Caco-2 (cell line): Measurements from ENCODE around the gene MSL3B.

Experiments used
- BruUV-seq: library from RNA; stranded (reverse); fragments of 400-500 nt; replicated peaks from 2 replicates; lab custom pipeline; 2021; lab: Mats Ljungman, UMichigan
- CTCF ChIA-PET: fragments of 300-600 bp; sonication (Branson Sonifier 250); formaldehyde crosslinking; loops from one replicate; lab custom pipeline; 2022; ENCODE audit warnings: antibody characterized with exemption; lab: Charles Lee
- POLR2A ChIA-PET: fragments of 300-600 bp; sonication (Branson Sonifier 250); formaldehyde crosslinking; loops from one replicate; lab custom pipeline; 2022; ENCODE audit warnings: antibody characterized with exemption; lab: Charles Lee
- DNase-seq, 2 experiments: peaks; one replicate each; pipeline versions ENCODE4 v3.0.0 to v3.0.0-alpha.2; 2020 to 2022
- H3K27me3 ChIP-seq: replicated peaks from 2 replicates; pipeline ENCODE4 v1.6.0; 2011; ENCODE audit warnings: low read length; ENCODE audit not compliant: control insufficient read depth, insufficient read depth
- H3K36me3 ChIP-seq: 2 replicates; pipeline ENCODE4 v1.5.1; 2011; ENCODE audit warnings: low read length; ENCODE audit not compliant: control insufficient read depth, insufficient read depth
- H3K4me1 ChIP-seq: fragments of 250-450 bp; sonication (Bioruptor Pico); 2 replicates; pipeline ENCODE4 v1.5.1; 2020; ENCODE audit warnings: mild to moderate bottlenecking
- H3K4me3 ChIP-seq: 2 replicates; pipeline ENCODE4 v1.5.1; 2011; ENCODE audit warnings: low read depth, mild to moderate bottlenecking, control low read depth, low read length
- H3K9me3 ChIP-seq: fragments of 250-450 bp; sonication (Bioruptor Pico); 2 replicates; pipeline ENCODE4 v1.5.1; 2020; ENCODE audit warnings: mild to moderate bottlenecking, moderate library complexity
- H3K27ac Mint-ChIP-seq: one replicate; pipeline ENCODE4 v1.8.0; 2022; ENCODE audit warnings: mixed read lengths; ENCODE audit not compliant: unreplicated experiment
- H3K27me3 Mint-ChIP-seq: one replicate; pipeline ENCODE4 v1.8.0; 2022; ENCODE audit warnings: mixed read lengths; ENCODE audit not compliant: insufficient read depth, unreplicated experiment
- H3K36me3 Mint-ChIP-seq: one replicate; pipeline ENCODE4 v1.8.0; 2022; ENCODE audit warnings: mild to moderate bottlenecking, mixed read lengths; ENCODE audit not compliant: insufficient read depth, unreplicated experiment
- H3K4me1 Mint-ChIP-seq: one replicate; pipeline ENCODE4 v1.8.0; 2022; ENCODE audit warnings: low read depth, mixed read lengths; ENCODE audit not compliant: unreplicated experiment
- H3K4me3 Mint-ChIP-seq: one replicate; pipeline ENCODE4 v1.8.0; 2022; ENCODE audit warnings: mild to moderate bottlenecking, moderate library complexity, mixed read lengths; ENCODE audit not compliant: unreplicated experiment
- H3K9me3 Mint-ChIP-seq: one replicate; pipeline ENCODE4 v1.8.0; 2022; ENCODE audit warnings: mixed read lengths; ENCODE audit not compliant: unreplicated experiment
- CTCF ChIP-seq, 2 experiments: fragments of 200-600 bp in 1 of 2; IDR thresholded peaks; 1 replicate in 1 of 2; 2 replicates in 1 of 2; pipeline versions ENCODE4 v1.5.1 to v1.8.0; 2011 to 2022; ENCODE audit warnings: antibody characterized with exemption in 1 of 2, control low read depth in 1 of 2, inconsistent platforms in 1 of 2, low read depth in 1 of 2, low read length in 1 of 2, mild to moderate bottlenecking in 1 of 2, moderate library complexity in 1 of 2; ENCODE audit not compliant: insufficient read depth in 1 of 2, severe bottlenecking in 1 of 2, unreplicated experiment in 1 of 2
- intact Hi-C: fragments of 100-400 bp; cut with micrococcal nuclease; formaldehyde crosslinking; loops from one replicate; pipeline ENCODE4 v1.10.0; 2022; ENCODE audit not compliant: unreplicated experiment

Gene MSL3B

GRCh38 chr2:233831861-233832260 is 36.3 kb downstream of the MSL3B start:
- no peak overlapping the region for H3K27ac Mint-ChIP-seq
- H3K36me3 ChIP-seq = no peaks in the 10 kb centered on the region
- no peaks in the 10 kb centered on the region for H3K27me3 Mint-ChIP-seq
- H3K4me3 Mint-ChIP-seq = no peak overlapping the region
- intact Hi-C loops = loop anchor here (5.0 kb wide), 1 partner anchor 350 kb away; no protein-coding TSS in a partner anchor
- H3K4me1 Mint-ChIP-seq = no peaks in the 10 kb centered on the region
- no peak for DNase-seq
- H3K4me1 ChIP-seq = no peaks in the 10 kb centered on the region
- H3K27me3 ChIP-seq = no peaks in the 10 kb centered on the region
- CTCF ChIA-PET = no interaction called here
- no peaks in the 10 kb centered on the region for H3K9me3 ChIP-seq
- TF ChIP-seq CTCF (IDR thresholded peaks at IDR 0.05; ENCODE audit: insufficient read depth in 1 of 2, low read depth in 1 of 2, low read length in 1 of 2, severe bottlenecking in 1 of 2, unreplicated experiment in 1 of 2) = no peak
- H3K9me3 Mint-ChIP-seq = no peaks in the 10 kb centered on the region
- POLR2A ChIA-PET = no interaction called here
- BruUV-seq = no TSS peak
- H3K36me3 Mint-ChIP-seq = peaks cover 32% of the 10 kb centered on the region
- no peak overlapping the region for H3K4me3 ChIP-seq

- Histone ChIP-seq H3K4me1 (no peaks in the 10 kb centered on the region), H3K4me3 (no peak overlapping the region), H3K36me3 (no peaks in the 10 kb centered on the region), H3K27me3 (no peaks in the 10 kb centered on the region), H3K9me3 (no peaks in the 10 kb centered on the region)
- H3K27ac Mint-ChIP-seq = no peak overlapping the region
- no peak overlapping the region for H3K4me3 Mint-ChIP-seq
- H3K27me3 Mint-ChIP-seq = no peaks in the 10 kb centered on the region
- peaks cover 25% of the 10 kb centered on the region for H3K36me3 Mint-ChIP-seq
- ChIA-PET POLR2A (no interaction called here), CTCF (no interaction called here)
- no peak for TF ChIP-seq CTCF (IDR thresholded peaks at IDR 0.05; ENCODE audit: insufficient read depth in 1 of 2, low read depth in 1 of 2, low read length in 1 of 2, severe bottlenecking in 1 of 2, unreplicated experiment in 1 of 2)
- intact Hi-C loops = loop anchor here (5.0 kb wide), 1 partner anchor 349 kb away; no protein-coding TSS in a partner anchor
- DNase-seq = no peak
- H3K9me3 Mint-ChIP-seq = no peaks in the 10 kb centered on the region
- no peaks in the 10 kb centered on the region for H3K4me1 Mint-ChIP-seq
- BruUV-seq = no TSS peak
Measured at GRCh38 chr2:233831011-233831721, 37.0 kb downstream of the MSL3B start.

GRCh38 chr2:233830111-233830802 is 37.9 kb downstream of the MSL3B start:
- DNase-seq = no peak
- no peaks in the 10 kb centered on the region for H3K4me1 ChIP-seq
- CTCF ChIA-PET = no interaction called here

More at GRCh38 chr2:233830111-233830802, 37.9 kb downstream of the MSL3B start:
- Mint-ChIP-seq H3K27ac (no peak overlapping the region), H3K9me3 (no peaks in the 10 kb centered on the region), H3K4me1 (no peaks in the 10 kb centered on the region), H3K27me3 (no peaks in the 10 kb centered on the region), H3K4me3 (no peak overlapping the region), H3K36me3 (peaks cover 16% of the 10 kb centered on the region)
- intact Hi-C loops = loop anchor here (5.0 kb wide), 1 partner anchor 348 kb away; no protein-coding TSS in a partner anchor
- no peak for TF ChIP-seq CTCF (IDR thresholded peaks at IDR 0.05; ENCODE audit: insufficient read depth in 1 of 2, low read depth in 1 of 2, low read length in 1 of 2, severe bottlenecking in 1 of 2, unreplicated experiment in 1 of 2)
- H3K9me3 ChIP-seq = no peaks in the 10 kb centered on the region
- POLR2A ChIA-PET = no interaction called here
- H3K36me3 ChIP-seq = no peaks in the 10 kb centered on the region
- H3K27me3 ChIP-seq = no peaks in the 10 kb centered on the region
- BruUV-seq = no TSS peak
- no peak overlapping the region for H3K4me3 ChIP-seq
